Astrocyte of the cerebellum (primary cell): ENCODE data around the gene FSD2.

Experiments used
- DNase-seq: peaks from one replicate; pipeline ENCODE4 v3.0.0-alpha.2; 2011; ENCODE audit warnings: low read depth
- H3K4me3 ChIP-seq: 2 replicates; pipeline ENCODE4 v1.5.1; 2011; ENCODE audit warnings: mild to moderate bottlenecking, low read depth, low read length, moderate library complexity
- in situ Hi-C: cut with HindIII; loops from 2 replicates; pipeline ENCODE4 v1.10.0; 2017; ENCODE audit warnings: low sequenced_read_pairs
- TF ChIP-seq, protein P1 (sequence below): IDR thresholded peaks from 2 replicates; pipeline ENCODE4 v1.5.1; 2012; ENCODE audit warnings: low read length, low read depth, moderate library complexity, mild to moderate bottlenecking; ENCODE audit errors: missing control alignments

Gene FSD2

GRCh38 chr15:82743810-82744209, 62.1 kb downstream of the FSD2 start:
- DNase-seq = no peak
- H3K4me3 ChIP-seq = no peak overlapping the region
- in situ Hi-C loops = no loop called here
- TF ChIP-seq, protein P1, sequence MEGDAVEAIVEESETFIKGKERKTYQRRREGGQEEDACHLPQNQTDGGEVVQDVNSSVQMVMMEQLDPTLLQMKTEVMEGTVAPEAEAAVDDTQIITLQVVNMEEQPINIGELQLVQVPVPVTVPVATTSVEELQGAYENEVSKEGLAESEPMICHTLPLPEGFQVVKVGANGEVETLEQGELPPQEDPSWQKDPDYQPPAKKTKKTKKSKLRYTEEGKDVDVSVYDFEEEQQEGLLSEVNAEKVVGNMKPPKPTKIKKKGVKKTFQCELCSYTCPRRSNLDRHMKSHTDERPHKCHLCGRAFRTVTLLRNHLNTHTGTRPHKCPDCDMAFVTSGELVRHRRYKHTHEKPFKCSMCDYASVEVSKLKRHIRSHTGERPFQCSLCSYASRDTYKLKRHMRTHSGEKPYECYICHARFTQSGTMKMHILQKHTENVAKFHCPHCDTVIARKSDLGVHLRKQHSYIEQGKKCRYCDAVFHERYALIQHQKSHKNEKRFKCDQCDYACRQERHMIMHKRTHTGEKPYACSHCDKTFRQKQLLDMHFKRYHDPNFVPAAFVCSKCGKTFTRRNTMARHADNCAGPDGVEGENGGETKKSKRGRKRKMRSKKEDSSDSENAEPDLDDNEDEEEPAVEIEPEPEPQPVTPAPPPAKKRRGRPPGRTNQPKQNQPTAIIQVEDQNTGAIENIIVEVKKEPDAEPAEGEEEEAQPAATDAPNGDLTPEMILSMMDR = no peak

DNA sequence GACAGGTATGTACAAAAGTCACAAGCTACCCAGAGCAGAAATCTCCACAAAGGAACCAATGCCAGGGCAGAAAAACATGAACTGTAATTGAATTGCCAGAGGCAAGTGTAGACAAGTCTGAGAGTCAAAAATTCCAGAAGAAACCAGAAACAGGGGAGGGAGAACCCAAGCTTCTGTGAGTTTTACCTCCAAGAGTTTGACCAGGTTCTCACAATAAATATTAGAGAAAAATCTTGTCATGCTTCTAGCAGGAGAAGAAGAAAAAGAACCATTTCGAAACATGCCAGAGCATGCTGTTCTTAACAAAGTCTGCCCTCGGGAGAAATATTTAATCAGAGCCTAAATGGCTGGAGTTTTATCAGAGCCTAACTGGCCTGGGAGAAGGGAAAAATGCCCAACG, 63.7 kb downstream of the FSD2 start:
- TF ChIP-seq, protein P1 = no peak
- in situ Hi-C loops = no loop called here
- no peak for DNase-seq
- H3K4me3 ChIP-seq = no peak overlapping the region

- DNase-seq = no peak
- in situ Hi-C loops = no loop called here
- TF ChIP-seq, protein P1 = no peak
- H3K4me3 ChIP-seq = no peak overlapping the region
Observed at GRCh38 chr15:82739086-82739485, 66.8 kb downstream of the FSD2 start.

DNA sequence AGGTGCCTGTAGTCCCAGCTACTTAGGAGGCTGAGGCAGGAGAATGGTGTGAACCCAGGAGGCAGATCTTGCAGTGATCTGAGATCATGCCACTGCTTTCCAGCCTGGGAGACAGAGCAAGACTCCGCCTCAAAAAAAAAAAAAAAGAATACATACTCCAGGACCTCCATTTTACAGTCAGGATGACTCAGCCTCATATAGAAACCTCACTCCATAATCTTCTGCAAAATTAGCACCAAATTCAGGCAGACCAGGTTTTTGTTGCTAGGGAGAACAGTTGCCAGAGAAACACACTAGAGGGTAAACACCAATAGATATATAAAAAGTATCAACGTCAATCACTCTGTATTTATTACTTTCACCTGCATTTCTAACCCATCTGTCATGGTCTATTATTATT, 67.9 kb downstream of the FSD2 start:
- DNase-seq = no peak
- TF ChIP-seq, protein P1 = no peak
- in situ Hi-C loops = no loop called here
- no peak overlapping the region for H3K4me3 ChIP-seq

DNA sequence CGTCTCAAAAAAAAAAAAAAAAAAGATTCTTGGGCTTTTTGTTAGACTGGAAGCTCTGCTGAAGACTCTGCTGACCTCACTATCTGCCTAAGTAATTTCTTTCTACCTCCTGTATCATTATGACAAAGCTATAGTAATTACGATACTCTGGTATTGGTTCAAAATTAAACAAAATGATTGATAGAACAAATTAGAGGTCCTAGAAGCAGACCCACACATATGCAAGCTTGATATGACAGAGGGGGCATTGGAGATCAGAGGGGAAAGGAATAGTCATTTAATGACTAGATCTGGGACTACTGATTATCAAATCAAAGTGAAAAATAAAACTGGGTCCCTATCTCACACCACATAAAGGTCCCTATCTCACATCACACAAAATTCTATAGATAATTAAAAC, 74.3 kb downstream of the FSD2 start:
- TF ChIP-seq, protein P1 = no peak

GRCh38 chr15:82730022-82730530, 75.8 kb downstream of the FSD2 start:
- DNase-seq = no peak
- H3K4me3 ChIP-seq = no peak overlapping the region
- TF ChIP-seq, protein P1 = no peak
- in situ Hi-C loops = no loop called here

More for the DNA sequence above, 74.3 kb downstream of the FSD2 start:
- DNase-seq = no peak
- H3K4me3 ChIP-seq = no peak overlapping the region
- in situ Hi-C loops = no loop called here

GRCh38 chr15:82726816-82727215, 79.1 kb downstream of the FSD2 start:
- in situ Hi-C loops = no loop called here
- TF ChIP-seq, protein P1 = no peak
- no peak for DNase-seq
- H3K4me3 ChIP-seq = no peak overlapping the region
